ENCODE measurements around the gene MGME1. TPM values are rescaled to one million over a fixed set of nuclear protein-coding genes. Genes with fewer than 3 reads are reported as not detected.
"Not testable (repeated sequence)": the region's sequence is repeated elsewhere in the genome, so short reads cannot be mapped to it uniquely, and the experiment has no call there.

Gene MGME1
- total RNA-seq, 1 experiment from 2014 or later, result 34.5 TPM

DNA sequence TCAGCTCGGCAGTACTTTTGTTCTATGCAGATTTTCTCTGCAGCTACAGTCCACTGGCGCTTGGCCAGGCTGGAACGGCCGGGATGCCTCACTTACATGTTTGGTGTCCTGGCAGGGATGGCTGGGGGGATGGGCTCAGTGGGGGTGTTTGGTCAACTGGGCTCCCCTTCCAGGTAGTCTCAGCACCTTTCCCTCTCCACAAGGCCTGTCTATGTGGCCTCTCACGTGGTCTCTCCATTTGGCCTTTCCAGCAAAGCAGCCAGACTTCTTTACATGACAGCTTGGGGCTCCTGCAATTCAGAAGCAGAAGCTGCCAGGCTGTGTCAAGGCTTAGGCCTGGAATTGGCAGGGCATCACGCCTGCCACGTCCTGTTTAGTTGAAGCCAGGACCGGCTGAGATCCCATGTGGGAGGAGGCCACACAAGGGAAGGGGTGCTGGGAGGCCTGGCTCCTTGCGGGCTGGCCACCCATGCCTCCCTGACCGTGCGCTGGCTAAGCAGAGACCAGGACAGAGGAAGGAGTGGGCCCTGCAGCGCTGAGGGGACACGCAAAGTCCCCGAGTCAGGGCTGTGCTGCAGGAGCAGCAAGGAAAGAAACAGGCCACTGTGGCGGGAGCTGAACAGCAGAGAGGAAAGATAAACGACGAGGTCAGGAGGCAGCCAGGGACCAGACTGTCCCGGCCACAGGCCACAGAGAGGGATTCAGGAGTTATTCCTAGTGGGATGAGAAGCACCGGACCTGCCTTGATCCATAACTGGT lies 38.9 kb downstream of the MGME1 start:
- in situ Hi-C loops (cut with HindIII; ENCODE audit: low sequenced_read_pairs), result no loop called here

DNA sequence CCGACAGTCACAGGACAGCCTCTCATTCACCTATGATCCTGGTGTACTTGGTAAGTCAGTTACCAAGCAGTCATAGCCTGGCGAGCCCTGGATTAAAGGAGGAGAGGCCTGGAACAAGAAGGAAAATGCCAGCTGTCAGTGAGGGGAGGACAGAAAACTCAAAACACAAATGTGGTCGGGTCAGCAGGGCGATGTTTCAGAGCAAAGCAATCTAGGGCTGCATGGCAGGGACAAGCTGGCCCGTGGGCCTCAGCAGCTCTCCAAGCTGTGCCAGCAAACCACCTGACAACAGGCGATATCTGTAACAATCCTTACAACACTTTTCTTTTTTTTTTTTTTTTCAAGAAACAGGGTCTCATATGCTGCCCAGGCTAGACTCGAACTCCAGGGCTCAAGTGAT lies 40.3 kb downstream of the MGME1 start:
- in situ Hi-C loops (cut with HindIII; ENCODE audit: low sequenced_read_pairs), result no loop called here
- DNase-seq (ENCODE audit: low spot score), result no peak

More for the DNA sequence above, 38.9 kb downstream of the MGME1 start:
- DNase-seq (ENCODE audit: low spot score), result peak; percentile 93

DNA sequence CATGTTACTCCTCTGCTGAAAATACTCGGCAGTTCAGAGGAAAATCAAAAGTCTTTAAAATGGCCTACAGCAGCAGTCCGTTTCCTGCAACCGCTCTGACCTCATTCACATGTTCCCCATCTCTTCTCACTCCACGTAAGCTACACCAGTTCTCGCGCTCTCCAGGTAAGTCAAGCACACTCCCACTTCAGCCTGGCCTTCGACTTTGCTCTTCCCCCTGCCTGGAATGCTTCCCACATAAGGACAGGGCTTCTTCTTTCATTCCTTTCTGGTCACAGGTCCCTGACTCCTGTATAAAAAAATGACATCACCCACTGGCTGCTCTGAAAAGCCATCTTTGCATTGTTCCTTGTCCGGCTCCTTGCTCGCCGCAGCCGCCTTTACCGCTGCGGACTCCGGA lies 42.7 kb downstream of the MGME1 start:
- in situ Hi-C loops (cut with HindIII; ENCODE audit: low sequenced_read_pairs), result no loop called here
- DNase-seq (ENCODE audit: low spot score), result no peak

DNA sequence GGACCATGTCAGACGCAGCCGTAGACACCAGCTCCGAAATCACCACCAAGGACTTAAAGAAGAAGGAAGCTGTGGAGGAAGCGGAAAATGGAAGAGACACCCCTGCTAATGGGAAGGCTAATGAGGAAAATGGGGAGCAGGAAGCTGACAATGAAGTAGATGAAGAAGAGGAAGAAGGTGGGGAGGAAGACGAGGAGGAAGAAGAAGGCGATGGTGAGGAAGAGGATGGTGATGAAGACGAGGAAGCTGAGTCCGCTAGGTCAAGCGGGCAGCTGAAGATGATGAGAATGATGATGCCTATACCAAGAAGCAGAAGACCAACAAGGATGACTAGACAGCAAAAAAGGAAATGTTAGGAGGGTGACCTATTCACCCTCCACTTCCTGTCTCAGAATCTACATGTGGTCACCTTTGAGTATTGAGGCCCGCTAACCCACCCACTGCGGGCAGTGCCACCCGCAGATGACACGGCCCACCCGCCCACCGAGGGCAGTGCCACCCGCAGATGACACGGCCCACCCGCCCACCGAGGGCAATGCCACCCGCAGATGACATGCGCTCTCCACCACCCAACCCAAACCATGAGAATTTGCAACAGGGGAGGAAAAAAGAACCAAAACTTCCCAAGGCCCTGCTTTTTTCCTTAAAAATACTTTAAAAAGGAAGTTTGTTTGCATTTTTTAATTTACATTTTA lies 43.3 kb downstream of the MGME1 start:
- in situ Hi-C loops (cut with HindIII; ENCODE audit: low sequenced_read_pairs), result no loop called here
- DNase-seq (ENCODE audit: low spot score), result no peak

DNA sequence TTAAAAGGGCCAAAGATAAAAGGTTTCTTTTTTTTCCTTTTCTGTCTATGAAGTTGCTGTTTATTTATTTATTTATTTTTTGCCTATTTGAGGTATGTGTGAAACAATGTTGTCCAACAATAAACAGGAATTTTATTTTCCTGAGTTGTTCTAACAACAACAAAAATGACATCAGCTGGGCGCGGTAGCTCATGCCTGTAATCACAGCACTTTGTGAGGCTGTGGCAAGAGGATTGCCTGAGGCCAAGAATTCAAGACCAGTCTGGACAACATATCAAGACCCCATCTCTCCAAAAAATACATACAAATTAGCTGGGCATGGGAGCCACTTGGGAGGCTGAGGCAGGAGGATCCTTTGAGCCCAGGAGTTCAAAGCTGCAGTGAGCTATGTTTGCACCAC lies 44.1 kb downstream of the MGME1 start:
- in situ Hi-C loops (cut with HindIII; ENCODE audit: low sequenced_read_pairs), result no loop called here
- no peak for DNase-seq (ENCODE audit: low spot score)

DNA sequence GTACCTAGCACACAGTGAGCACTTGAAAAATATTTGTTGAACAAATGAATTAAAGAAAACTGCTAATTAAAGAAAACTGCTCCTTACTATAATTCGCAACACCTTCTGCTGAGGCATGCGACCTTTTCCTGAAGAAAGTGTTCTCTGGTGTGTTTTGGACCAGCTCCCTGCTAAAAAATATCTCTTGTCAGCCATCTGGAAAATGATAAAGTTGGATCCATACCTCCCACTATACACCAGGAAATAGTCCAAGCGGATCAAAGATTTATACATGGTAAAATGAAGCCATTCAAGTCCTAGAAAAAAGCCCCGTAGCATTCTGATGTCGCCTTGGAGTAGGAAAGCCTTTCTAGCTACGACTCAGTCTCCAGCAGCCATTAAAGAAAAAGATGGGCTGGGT lies 45.6 kb downstream of the MGME1 start:
- no peak for DNase-seq (ENCODE audit: low spot score)
- in situ Hi-C loops (cut with HindIII; ENCODE audit: low sequenced_read_pairs), result no loop called here

DNA sequence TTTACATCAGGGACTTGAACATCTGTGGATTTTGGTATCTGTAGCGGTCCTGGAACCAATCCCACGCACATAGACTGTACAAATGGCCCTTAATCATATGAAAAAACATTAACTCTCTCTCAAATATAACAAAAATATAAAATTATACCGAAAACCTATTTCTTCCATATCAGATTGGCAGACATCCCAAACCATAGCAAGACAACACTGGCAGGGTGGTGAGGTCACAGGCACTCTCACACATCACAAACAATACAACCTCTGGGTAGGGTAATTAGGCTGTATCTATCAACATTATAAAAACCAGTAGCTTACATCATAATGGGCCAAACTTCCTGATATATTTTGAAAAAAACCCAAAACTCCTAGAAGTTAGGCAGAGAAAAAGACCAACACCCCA lies 48.0 kb downstream of the MGME1 start:
- DNase-seq (ENCODE audit: low spot score), result no peak
- in situ Hi-C loops (cut with HindIII; ENCODE audit: low sequenced_read_pairs), result no loop called here

DNA sequence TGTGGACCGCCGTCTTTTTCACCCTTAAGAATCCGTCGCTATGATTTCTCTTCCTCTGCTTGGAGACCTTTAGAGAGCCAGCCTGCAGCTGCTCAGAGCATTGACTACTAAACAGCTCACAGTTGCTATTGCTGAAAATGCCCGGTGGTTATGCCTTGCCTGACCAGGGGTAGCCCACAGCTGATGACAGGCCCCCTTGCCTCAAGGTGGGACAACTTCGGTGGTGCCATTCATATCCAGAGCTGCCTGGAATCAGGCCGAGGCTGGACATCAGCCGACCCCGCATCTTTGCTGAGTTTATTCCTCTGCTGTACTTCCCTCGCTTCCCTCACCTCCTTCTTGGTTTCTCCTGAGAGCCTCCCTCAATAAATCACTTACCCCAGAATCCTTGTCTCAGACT lies 49.3 kb downstream of the MGME1 start:
- in situ Hi-C loops (cut with HindIII; ENCODE audit: low sequenced_read_pairs), result no loop called here
- no peak for DNase-seq (ENCODE audit: low spot score)

DNA sequence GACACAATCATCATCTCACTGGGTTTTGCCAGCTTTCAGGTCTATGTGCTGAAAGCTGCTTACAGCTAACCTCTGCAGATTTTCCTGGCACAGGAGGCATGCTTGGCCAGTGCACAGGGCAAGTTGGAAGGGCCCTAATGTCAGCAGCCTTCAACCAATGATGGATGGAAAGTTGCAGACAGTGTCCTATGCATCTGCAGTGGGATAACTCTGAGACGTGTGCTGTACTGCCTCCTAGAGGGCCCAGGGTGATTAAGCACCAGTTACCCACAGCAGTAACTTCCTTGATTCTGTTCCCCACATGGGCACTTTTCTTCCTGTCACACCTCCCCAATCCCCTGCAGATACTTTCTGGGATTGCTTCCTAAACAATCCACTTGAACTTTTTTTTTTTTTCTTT lies 50.2 kb downstream of the MGME1 start:
- in situ Hi-C loops (cut with HindIII; ENCODE audit: low sequenced_read_pairs), result no loop called here
- DNase-seq (ENCODE audit: low spot score), result no peak

DNA sequence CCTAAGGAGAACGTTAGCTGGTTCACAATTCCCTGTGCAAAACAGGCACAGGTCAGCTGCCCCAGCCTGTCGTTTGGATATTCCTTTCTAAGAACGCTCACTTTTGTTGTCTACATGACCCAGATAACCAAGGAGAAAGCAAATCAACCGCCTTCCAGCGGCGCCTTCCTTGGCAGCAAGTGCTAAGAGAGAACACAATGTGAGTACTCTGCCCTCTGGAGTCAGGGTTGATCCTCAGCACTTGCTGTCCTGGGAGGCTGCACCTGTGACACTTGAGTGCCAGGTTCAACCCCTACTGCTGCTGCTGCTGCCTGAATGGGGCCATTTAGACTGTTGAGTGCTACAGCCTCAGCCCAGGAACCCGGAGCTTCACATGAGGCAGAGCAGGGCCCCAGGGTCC lies 52.1 kb downstream of the MGME1 start:
- in situ Hi-C loops (cut with HindIII; ENCODE audit: low sequenced_read_pairs), result no loop called here
- DNase-seq (ENCODE audit: low spot score), result no peak

DNA sequence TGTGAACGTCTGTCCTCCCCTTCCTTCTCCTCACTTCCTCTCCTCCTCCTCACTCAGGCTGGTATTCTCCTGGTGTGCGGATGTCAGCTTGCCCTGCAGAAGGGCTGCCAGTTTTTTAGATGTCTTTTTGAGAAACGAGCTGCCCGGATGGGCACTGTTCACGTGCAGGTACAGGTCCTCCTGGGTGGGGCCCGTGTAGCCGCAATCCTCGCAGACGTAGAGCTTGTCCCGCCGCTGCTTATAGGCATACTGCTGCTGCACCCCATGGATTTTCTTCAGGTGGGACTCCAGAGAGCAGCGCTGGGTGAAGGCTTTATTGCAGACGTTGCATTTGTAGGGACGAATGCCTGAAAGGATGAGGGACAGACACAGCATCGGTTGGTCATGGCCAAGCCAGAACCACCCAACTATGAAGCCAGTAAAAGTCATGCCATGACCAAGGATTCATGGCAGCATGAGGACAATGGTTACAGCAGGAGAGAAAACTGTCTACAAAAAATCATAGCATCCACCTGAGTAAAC lies 55.8 kb downstream of the MGME1 start:
- in situ Hi-C loops (cut with HindIII; ENCODE audit: low sequenced_read_pairs), result no loop called here

DNA sequence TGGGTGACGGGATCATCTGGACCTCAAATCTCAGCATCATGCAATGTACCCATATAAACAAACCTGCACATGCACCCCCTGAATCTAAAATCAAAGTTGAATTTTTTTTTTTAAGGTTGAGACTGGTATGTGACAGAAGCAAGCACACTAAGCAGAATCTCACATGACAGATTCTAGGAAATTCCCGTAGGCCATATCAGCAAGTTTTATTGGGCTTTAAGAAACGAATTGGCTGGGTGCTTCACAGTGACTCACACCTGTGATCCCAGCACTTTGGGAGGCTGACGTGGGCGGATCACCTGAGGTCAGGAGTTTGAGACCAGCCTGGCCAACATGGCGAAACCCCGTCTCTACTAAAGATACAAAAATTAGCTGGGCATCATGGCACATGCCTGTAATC lies 58.2 kb downstream of the MGME1 start:
- in situ Hi-C loops (cut with HindIII; ENCODE audit: low sequenced_read_pairs); DNase-seq (ENCODE audit: low spot score): not testable (repeated sequence)

More for the DNA sequence above, 55.8 kb downstream of the MGME1 start:
- no peak for DNase-seq (ENCODE audit: low spot score)

DNA sequence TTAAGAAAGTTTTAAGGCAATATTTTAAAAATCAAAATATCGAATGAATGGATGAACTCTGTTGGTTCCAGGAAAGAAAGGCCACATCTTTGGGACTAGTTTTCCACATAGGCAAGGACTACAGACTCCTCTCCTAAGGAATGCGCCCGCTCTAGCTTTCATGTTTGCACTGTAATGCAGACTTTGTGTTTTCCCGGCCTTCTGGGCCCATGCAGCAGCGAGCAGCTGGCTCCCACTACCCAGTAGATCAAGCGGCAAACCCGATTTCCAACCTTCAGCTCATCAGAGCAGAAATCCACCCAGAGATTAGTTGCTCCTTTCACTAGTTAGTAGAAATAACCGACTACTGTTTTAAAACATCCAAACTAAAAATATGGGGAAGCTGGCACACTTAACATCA lies 61.2 kb downstream of the MGME1 start:
- DNase-seq (ENCODE audit: low spot score), result no peak
- in situ Hi-C loops (cut with HindIII; ENCODE audit: low sequenced_read_pairs), result no loop called here

DNA sequence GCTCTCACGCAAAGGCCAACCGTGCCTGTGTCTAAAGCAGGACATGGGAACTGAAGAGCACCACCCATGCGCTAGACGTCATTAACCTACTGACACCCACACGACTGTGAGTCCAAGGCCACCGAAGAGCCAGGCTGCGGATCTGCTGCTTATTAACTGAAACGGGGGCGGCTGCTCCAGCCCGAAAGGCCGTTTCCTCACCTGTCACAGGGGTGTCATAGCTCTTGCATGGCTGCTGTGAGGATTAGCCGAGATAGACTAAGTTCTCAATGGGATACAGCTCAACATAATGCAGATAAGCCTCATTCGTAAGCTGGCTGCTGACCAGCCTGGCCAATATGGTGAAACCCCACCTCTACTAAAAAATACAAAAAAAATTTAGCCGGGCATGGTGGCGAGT lies 62.2 kb downstream of the MGME1 start:
- in situ Hi-C loops (cut with HindIII; ENCODE audit: low sequenced_read_pairs), result no loop called here
- DNase-seq (ENCODE audit: low spot score), result no peak

DNA sequence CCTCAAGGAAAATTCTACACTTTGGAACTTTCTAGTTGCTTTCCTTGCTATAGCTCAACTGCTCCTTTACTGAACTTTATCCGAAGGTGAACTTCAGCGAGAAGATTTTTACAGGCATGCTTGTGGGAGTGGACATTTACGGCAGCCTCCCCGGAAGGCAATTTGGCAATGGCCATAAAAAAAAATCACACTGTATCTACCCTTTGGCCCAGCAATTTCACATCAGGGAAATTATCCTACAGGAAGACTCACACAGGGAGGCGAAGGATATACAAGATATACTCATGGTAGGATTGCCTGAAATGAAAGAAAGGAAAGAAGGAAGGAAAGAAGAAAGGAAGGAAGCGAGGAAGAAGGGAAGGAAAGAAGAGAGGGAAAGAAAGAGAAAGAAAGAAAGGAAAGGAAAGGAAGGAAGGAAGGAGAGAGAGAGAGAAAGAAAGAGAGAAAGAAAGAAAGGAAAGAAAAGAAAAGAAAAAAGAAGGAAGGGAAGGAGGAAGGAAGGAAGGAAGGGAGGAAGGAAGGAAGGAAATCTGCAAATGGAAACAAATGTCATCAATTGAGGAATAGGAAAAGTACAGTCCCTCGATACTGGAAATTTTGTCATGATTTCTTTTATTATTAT lies 63.2 kb downstream of the MGME1 start:
- in situ Hi-C loops (cut with HindIII; ENCODE audit: low sequenced_read_pairs), result no loop called here

DNA sequence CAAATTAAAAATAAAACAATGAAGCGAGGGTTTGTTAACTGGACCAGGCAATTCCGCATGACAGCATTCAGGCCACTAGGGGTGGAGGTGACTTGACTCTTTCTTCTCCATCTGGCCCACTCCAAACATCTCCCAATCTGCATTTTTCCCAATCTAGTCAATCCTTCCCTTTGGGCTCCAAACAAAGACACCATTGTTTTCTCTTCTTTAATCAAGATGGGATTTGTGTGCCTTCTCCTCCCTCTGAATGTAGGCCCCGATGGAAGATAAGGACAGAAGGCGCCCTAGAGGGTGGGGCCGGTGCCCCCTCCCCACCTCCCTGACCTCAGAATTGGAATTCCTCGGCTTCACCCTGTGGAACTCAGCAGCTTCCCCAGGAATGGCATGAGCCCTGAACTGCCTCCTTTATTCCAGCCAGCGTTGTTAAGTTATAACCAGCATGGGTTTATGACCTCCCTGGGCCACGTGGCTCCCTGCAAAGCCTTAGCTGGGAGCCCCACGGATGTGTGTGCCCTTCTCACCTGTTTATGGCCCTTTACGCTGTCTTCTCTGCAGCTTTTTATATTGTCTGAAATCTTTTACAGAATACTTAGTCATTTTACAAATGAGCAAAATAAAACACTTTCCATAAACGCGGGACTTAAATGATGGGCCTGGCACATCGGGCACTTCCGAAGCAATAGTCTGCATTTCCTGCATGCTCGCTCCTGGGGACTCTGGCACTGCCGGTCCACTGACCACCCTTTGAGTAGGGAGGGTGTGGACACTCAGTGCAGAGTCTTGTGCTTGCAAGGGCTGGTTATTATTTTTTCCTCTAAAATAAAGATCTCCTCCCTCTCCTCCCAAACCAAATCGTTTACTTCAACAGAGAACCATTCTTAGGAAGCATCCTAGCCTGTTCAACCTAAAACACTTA lies 64.4 kb downstream of the MGME1 start:
- DNase-seq (ENCODE audit: low spot score), result no peak
- in situ Hi-C loops (cut with HindIII; ENCODE audit: low sequenced_read_pairs), result no loop called here

More for the DNA sequence above, 63.2 kb downstream of the MGME1 start:
- DNase-seq (ENCODE audit: low spot score), result no peak

DNA sequence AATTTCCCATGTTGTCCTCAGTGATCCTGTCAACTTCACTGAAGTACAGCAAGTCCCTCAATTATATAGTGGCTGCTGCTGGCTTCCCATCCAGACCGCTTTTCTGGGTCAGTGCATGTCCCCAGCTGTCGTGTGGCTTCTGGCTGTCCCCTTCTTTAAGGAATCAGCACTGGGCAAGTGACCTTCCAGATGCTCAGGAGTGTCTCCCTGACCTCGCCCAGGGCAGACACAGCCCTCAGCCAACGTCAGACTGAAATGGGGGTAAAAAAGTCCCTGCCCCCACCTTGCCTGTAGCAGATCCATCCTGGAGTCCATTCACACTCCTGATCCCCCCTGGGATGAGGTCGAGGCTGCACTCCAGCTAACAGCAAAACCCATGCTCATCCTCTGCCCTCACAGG lies 65.2 kb downstream of the MGME1 start:
- no peak for DNase-seq (ENCODE audit: low spot score)
- in situ Hi-C loops (cut with HindIII; ENCODE audit: low sequenced_read_pairs), result no loop called here

DNA sequence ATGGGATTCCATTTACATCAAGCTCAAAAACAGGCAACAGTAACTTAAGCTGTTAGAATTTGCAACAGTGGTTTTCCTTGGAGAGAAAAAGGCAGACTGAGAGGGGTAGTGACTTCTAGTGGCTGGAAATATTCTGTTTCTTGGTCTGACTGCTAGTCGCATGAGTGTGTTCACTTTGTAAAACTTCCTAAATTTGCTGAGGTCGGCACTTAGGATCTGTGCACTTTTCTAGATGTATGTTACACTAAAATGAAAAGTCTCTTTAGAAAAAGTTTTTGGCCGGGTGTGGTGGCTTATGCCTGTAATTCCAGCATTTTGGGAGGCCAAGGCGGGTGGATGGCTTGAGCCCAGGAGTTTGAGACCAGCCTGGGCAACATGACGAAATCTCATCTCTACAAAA lies 70.2 kb downstream of the MGME1 start:
- DNase-seq (ENCODE audit: low spot score), result no peak
- in situ Hi-C loops (cut with HindIII; ENCODE audit: low sequenced_read_pairs), result no loop called here

All from G401 (cell line).